HL-60 (cell line): Measurements from ENCODE around the gene MAP2K6.

ENCODE experiments used
- CTCF ChIP-seq: IDR thresholded peaks from one replicate; pipeline ENCODE4 v1.5.1; 2011; ENCODE audit warnings: low read length, control low read depth, inconsistent platforms; ENCODE audit not compliant: insufficient read depth
- GABPA ChIP-seq: IDR thresholded peaks from 2 replicates; pipeline ENCODE4 v1.6.1; 2012; ENCODE audit warnings: low read depth
- POLR2AphosphoS5 ChIP-seq: IDR thresholded peaks from 2 replicates; pipeline ENCODE4 v1.6.1; 2012; ENCODE audit warnings: low read depth
- REST ChIP-seq: IDR thresholded peaks from 2 replicates; pipeline ENCODE4 v1.6.1; 2012; ENCODE audit warnings: low read depth; ENCODE audit not compliant: insufficient replicate concordance

DNA sequence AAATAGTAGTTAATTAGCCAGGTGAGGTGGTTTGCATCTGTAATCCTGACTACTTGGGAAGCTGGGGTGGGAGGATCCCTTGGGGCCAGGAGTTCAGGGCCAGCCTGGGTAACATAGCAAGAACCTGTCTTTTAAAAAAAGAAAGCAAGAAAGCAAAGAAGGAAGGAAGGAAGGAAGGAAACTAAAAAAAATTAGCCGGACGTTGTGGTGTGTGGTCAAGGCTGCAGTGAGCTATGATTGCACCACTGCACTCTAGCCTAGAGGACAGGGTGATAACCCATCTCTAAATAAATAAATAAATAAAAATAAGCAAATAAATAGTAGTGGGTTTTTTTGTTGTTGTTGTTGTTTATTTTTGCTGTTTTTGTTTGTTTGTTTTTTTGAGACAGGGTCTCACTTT, 39.3 kb upstream of the MAP2K6 start:
- TF ChIP-seq REST (no peak), POLR2AphosphoS5 (no peak), CTCF (no peak), GABPA (no peak)
